Kidney (tissue), 14 donors: ENCODE data around the gene POMT1. TPM values are rescaled to one million over a fixed set of nuclear protein-coding genes. Genes with fewer than 3 reads are reported as not detected.

Experiments
- DNase-seq, 5 donors: peaks; one replicate each; pipeline ENCODE4 v3.0.0-alpha.2; 2013 to 2020
- FAIRE-seq: peaks from 2 replicates; lab custom pipeline; 2012; peaks lifted over from hg19 to GRCh38; lab: Jason Lieb, UNC
- H3K27ac ChIP-seq, 2 donors: one replicate each; pipeline ENCODE4 v1.7.0; 2013; ENCODE audit warnings: low read depth in 2 of 2, low read length in 2 of 2, inconsistent platforms in 1 of 2
- H3K27me3 ChIP-seq: one replicate; pipeline ENCODE4 v1.7.1; 2013; ENCODE audit warnings: low read length, inconsistent platforms; ENCODE audit not compliant: control insufficient read depth, insufficient read depth
- H3K36me3 ChIP-seq, 3 donors: one replicate each; pipeline versions ENCODE4 v1.7.0 to v1.7.1; 2013; ENCODE audit warnings: low read length in 3 of 3, control low read depth in 1 of 3, inconsistent platforms in 1 of 3; ENCODE audit not compliant: insufficient read depth in 3 of 3, control insufficient read depth in 2 of 3
- H3K4me1 ChIP-seq, 3 donors: one replicate each; pipeline versions ENCODE4 v1.7.0 to v1.7.1; 2013; ENCODE audit warnings: low read length in 3 of 3, inconsistent platforms in 1 of 3, low read depth in 1 of 3; ENCODE audit not compliant: control insufficient read depth in 2 of 3, insufficient read depth in 2 of 3
- H3K4me3 ChIP-seq, 3 donors: one replicate each; pipeline versions ENCODE4 v1.7.0 to v1.8.1; 2013; ENCODE audit warnings: low read length in 3 of 3, control low read depth in 1 of 3, inconsistent platforms in 1 of 3
- H3K9ac ChIP-seq, 3 donors: one replicate each; pipeline versions ENCODE4 v1.7.0 to v1.7.1; 2013; ENCODE audit warnings: low read length in 3 of 3, control low read depth in 1 of 3, inconsistent platforms in 1 of 3
- H3K9me3 ChIP-seq, 3 donors: one replicate each; pipeline versions ENCODE4 v1.7.0 to v1.7.1; 2013; ENCODE audit warnings: low read length in 3 of 3, control low read depth in 1 of 3, inconsistent platforms in 1 of 3; ENCODE audit not compliant: control insufficient read depth in 2 of 3, insufficient read depth in 1 of 3
- intact Hi-C: fragments of 100-400 bp; cut with DNase I; formaldehyde crosslinking; loops from one replicate; pipeline ENCODE4 v1.11.1; 2022
- polyA plus RNA-seq: library from polyadenylated mRNA; stranded (reverse); fragments of 350-450 nt; fragmentation: Illumina TruSeq; extraction: RNeasy Lipid Tissue Mini Kit (QIAGEN cat#74804); gene quantifications from one replicate; pipeline ENCODE4 v1.2.3, GENCODE V29; 2014; ENCODE audit warnings: low read depth, low replicate concordance; ENCODE audit not compliant: insufficient read depth
- total RNA-seq: library from RNA; stranded (reverse); fragmentation: NEBNext Ultra II Directional; extraction: Animal tissue kit (Norgen Biotek cat#: 25700); gene quantifications from one replicate; pipeline ENCODE4 v1.2.1, GENCODE V29; 2021
- TF ChIP-seq, protein P1 (sequence below): IDR thresholded peaks from 3 replicates; pipeline ENCODE4 v1.5.1; 2012; ENCODE audit warnings: mild to moderate bottlenecking, moderate library complexity, borderline replicate concordance; ENCODE audit not compliant: insufficient read depth; ENCODE audit errors: extremely low read depth
- donor health status: control.
- donor health status: control.
- donor health status: control.
- donor health status: control.
- donor health status: control.
- donor health status: DM: yes; HTN: yes; CAD: no.
- donor health status: Normal renal cell carcinoma (clear cell type).

POMT1 gene
- total and polyA plus RNA-seq, 2 donors from 2014 or later = 32.3 to 36.5 TPM

GRCh38 chr9:131539223-131539923 is 36.7 kb downstream of the POMT1 start:
- TF ChIP-seq, protein P1, sequence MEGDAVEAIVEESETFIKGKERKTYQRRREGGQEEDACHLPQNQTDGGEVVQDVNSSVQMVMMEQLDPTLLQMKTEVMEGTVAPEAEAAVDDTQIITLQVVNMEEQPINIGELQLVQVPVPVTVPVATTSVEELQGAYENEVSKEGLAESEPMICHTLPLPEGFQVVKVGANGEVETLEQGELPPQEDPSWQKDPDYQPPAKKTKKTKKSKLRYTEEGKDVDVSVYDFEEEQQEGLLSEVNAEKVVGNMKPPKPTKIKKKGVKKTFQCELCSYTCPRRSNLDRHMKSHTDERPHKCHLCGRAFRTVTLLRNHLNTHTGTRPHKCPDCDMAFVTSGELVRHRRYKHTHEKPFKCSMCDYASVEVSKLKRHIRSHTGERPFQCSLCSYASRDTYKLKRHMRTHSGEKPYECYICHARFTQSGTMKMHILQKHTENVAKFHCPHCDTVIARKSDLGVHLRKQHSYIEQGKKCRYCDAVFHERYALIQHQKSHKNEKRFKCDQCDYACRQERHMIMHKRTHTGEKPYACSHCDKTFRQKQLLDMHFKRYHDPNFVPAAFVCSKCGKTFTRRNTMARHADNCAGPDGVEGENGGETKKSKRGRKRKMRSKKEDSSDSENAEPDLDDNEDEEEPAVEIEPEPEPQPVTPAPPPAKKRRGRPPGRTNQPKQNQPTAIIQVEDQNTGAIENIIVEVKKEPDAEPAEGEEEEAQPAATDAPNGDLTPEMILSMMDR = no peak
- Histone ChIP-seq H3K4me1 (no peaks in the 10 kb centered on the region), H3K36me3 (no peaks in the 10 kb centered on the region), H3K4me3 (no peak overlapping the region), H3K9me3 (peaks cover 0 to 8% (median 0%) of the 10 kb centered on the region in 3 donors), H3K9ac (no peak overlapping the region), H3K27ac (no peak overlapping the region), H3K27me3 (no peaks in the 10 kb centered on the region)
- no peak for DNase-seq
- FAIRE-seq = no peak
- intact Hi-C loops = no loop called here

DNA sequence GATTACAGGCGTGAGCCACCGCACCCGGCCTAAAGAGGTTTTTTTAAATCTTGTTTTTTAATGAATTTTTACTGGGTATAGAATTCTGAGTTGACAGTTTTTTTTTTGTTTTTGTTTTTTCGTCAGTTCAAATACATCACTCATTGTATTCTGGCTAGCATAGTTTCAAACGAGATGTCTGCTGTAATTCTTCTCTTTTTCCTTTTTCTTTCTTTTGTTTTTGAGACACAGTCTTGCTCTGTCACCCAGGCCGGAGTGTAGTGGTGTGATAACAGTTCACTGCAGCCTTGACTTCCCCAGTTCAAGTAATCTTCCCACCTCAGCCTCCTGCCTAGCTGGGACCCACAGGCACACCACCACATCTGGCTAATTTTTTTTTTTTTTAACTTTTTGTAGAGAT is 40.4 kb downstream of the POMT1 start:
- intact Hi-C loops = no loop called here
- Histone ChIP-seq H3K27ac (no peak overlapping the region), H3K9ac (no peak overlapping the region), H3K36me3 (no peaks in the 10 kb centered on the region), H3K4me1 (peaks cover 0 to 2% (median 0%) of the 10 kb centered on the region in 3 donors), H3K27me3 (peaks cover 2% of the 10 kb centered on the region), H3K4me3 (no peak overlapping the region), H3K9me3 (peaks cover 0 to 8% (median 0%) of the 10 kb centered on the region in 3 donors)
- no peak for DNase-seq
- TF ChIP-seq, protein P1 = no peak
- no peak for FAIRE-seq

DNA sequence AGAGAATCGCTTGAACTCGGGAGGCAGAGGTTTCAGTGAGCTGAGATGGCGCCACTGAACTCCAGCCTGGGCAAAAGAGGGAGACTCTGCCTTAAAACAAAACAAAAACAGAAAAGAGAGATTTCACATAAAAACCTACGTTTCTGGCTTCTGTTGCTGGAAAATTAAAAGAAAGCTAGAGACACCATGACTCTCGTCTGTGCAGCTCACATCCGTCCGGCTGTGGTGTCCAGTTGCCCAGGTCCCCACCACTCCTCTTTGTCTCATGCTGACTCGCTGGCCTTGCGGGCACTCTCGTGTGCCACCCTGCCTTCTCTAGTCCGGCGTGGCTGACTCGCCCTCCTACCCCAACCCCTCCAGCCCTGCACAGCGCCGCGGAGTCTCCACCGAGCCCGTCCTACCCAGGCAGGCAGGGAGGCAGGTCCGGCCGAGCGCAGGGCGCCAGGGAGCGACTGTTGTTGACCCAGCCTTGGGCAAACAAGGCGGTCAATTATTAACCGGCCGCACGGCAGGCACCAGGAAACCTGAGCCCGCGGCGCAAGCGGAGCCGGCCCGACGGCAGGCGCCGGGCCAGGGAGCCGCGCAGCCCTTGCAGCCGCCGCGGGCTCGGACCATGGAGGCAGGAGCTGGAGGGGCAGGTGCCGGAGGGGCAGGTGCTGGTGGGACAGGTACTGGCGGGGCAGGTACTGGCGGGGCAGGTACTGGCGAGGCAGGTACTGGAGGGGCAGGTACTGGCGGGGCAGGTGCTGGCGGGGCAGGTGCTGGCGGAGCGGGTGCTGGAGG is 42.5 kb downstream of the POMT1 start, which contains the start of gene PRRT1B:
TSS of gene PRRT1B (plus strand) at position 521 of the 783 bp plus-strand sequence. CDS start at position 614, 93 bp downstream.
- H3K4me3 ChIP-seq = peak within 1 kb of the TSS in 2 of 3 donors; percentile 15 to 52
- peak; percentile 90 to 93 (median 92) for DNase-seq
- no peak for FAIRE-seq

More for the DNA sequence above, 42.5 kb downstream of the POMT1 start, which contains the start of gene PRRT1B:
- H3K9ac ChIP-seq = no peak within 1 kb of the TSS
- peaks cover 2% of the 10 kb centered on the region for H3K27me3 ChIP-seq
- H3K27ac ChIP-seq = peak within 1 kb of the TSS in 1 of 2 donors; percentile 9
- TF ChIP-seq, protein P1 = no peak
- H3K36me3 ChIP-seq = no peaks in the 10 kb centered on the region
- intact Hi-C loops = no loop called here
- H3K9me3 ChIP-seq = peaks cover 0 to 8% (median 0%) of the 10 kb centered on the region in 3 donors
- H3K4me1 ChIP-seq = peaks cover 0 to 2% (median 0%) of the 10 kb centered on the region in 3 donors
